SK-N-MC (cell line): ENCODE data around the gene CDH23.

Experiments used
- DNase-seq: peaks from one replicate; pipeline ENCODE4 v3.0.0-alpha.2; 2011; ENCODE audit warnings: low read depth, low spot score
- H3K27ac ChIP-seq: fragments of 200-600 bp; sonication (generic); 2 replicates; pipeline ENCODE4 v1.5.1; 2016; ENCODE audit warnings: mixed run types
- H3K36me3 ChIP-seq: fragments of 200-600 bp; sonication (generic); 2 replicates; pipeline ENCODE4 v1.6.1; 2017; ENCODE audit warnings: antibody characterized with exemption, low read length, mixed read lengths; ENCODE audit not compliant: insufficient read depth
- H3K4me3 ChIP-seq: fragments of 200-600 bp; sonication (generic); 2 replicates; pipeline ENCODE4 v1.5.1; 2016
- H3K9ac ChIP-seq: fragments of 200-600 bp; sonication (generic); 2 replicates; pipeline ENCODE4 v1.8.0; 2017; ENCODE audit warnings: mixed run types, mixed read lengths; ENCODE audit not compliant: insufficient read length
- H3K9me3 ChIP-seq: fragments of 200-600 bp; sonication (generic); 2 replicates; pipeline ENCODE4 v1.6.1; 2017; ENCODE audit warnings: low read depth, mild to moderate bottlenecking, antibody characterized with exemption, low read length, moderate library complexity, mixed read lengths
- EZH2 ChIP-seq: fragments of 200-600 bp; sonication (generic); IDR thresholded peaks from one replicate; pipeline ENCODE4 v1.6.1; 2017; ENCODE audit warnings: antibody characterized with exemption
- FOXP2 ChIP-seq: optimal IDR thresholded peaks from 2 replicates; pipeline ENCODE3; 2011; ENCODE audit warnings: mild to moderate bottlenecking, moderate library complexity; ENCODE audit not compliant: insufficient read depth; ENCODE audit errors: extremely low read length, control extremely low read depth
- POLR2AphosphoS5 ChIP-seq: IDR thresholded peaks from 2 replicates; pipeline ENCODE4 v1.6.1; 2012; ENCODE audit warnings: mild to moderate bottlenecking, low read depth, low read length, borderline replicate concordance

CDH23 gene

GRCh38 chr10:71600849-71601248 is 204.1 kb downstream of the CDH23 start:
- Histone ChIP-seq H3K4me3 (no peak overlapping the region), H3K9me3 (no peaks in the 10 kb centered on the region), H3K36me3 (no peaks in the 10 kb centered on the region), H3K27ac (no peak overlapping the region), H3K9ac (no peak overlapping the region)
- TF ChIP-seq POLR2AphosphoS5 (no peak), FOXP2 (no peak), EZH2 (no peak)
- no peak for DNase-seq

- no peaks in the 10 kb centered on the region for H3K9me3 ChIP-seq
- no peak for DNase-seq
- no peak overlapping the region for H3K4me3 ChIP-seq
- no peaks in the 10 kb centered on the region for H3K36me3 ChIP-seq
- H3K9ac ChIP-seq = no peak overlapping the region
- no peak for TF ChIP-seq POLR2AphosphoS5
- no peak for TF ChIP-seq EZH2
- TF ChIP-seq FOXP2 = no peak
- H3K27ac ChIP-seq = no peak overlapping the region
These were observed 204.6 kb downstream of the CDH23 start for GRCh38 chr10:71601273-71601672.

DNA sequence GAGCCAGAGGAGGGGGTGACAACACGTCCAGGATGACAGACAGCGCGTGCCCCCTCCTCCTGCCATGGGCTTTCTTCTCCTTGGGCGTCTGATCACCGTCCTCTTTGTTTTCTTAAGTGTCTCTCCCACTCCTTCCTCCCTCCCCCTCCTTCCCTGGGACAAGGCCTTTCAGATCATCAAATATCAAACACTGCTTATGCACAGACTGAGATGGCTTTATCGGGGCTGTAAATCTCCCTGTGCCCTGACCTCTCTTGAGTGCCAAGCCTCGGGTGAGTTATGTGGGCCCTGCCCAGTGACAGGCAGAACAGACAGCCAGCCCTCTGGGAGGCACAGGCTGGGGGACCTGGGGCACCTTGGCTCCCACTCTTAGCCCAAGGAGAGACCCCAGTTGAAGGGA is 206.4 kb downstream of the CDH23 start:
- TF ChIP-seq FOXP2 (no peak), EZH2 (no peak), POLR2AphosphoS5 (no peak)
- no peak for DNase-seq
- Histone ChIP-seq H3K4me3 (no peak overlapping the region), H3K36me3 (no peaks in the 10 kb centered on the region), H3K9ac (no peak overlapping the region), H3K27ac (no peak overlapping the region), H3K9me3 (no peaks in the 10 kb centered on the region)

DNA sequence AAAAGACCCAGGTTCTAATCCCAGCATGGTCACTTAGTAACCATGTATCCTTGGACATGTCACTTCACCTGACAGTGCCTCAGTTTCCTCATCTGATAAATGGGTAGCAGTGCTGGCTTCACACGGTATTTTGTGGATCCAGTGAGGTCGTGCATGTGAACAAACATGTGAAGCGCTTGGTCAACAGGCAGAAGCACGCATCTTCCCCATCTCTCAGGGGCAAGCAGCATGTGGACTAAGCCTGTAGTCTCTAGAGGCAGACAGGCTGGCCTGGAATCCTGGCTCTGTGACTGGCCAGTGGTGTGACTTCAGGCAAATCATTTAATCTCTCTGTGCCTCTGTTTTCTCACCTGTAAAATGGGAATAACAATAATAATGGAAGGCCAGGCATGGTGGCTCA is 207.0 kb downstream of the CDH23 start:
- Histone ChIP-seq H3K27ac (no peak overlapping the region), H3K36me3 (no peaks in the 10 kb centered on the region), H3K4me3 (no peak overlapping the region), H3K9ac (no peak overlapping the region), H3K9me3 (no peaks in the 10 kb centered on the region)
- no peak for TF ChIP-seq FOXP2
- no peak for TF ChIP-seq EZH2
- no peak for TF ChIP-seq POLR2AphosphoS5
- no peak for DNase-seq

DNA sequence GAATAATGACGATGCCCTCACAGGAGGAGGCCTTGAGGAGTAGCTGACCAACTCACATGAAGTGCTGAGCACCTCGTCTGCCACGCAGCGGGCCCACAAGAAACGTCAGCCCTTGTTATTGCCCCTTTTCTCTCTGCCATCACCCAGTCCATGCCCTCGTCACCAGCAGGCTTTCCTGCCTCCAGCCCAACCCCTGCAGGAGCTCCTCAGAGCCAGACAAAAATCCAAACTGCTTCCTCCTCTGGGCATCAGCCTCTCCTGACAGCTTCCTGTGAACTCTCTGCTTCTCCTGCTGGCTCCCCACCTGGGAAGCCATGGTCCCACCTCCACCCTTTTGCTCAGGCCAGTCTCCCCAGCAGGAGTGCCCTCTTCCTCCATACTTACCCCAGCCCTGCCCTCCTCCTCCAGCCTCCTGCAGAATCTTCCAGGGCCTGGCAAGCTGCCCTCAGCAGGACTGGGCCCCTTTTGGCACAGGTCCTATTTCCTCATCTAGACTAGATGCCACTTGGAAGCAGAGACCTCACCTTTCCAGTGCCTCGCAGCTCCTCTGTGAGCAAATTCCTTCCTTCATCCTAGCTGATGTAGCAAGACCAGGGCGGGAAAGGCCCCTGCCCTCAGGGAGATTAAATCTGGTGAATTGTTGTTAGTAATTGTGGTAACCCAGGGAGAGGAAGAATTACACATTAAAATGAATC is 207.8 kb downstream of the CDH23 start:
- no peak for DNase-seq
- H3K36me3 ChIP-seq = no peaks in the 10 kb centered on the region
- 0 out of 2 replicates have a peak overlapping the region, but pooled peaks have one; percentile 9 for H3K4me3 ChIP-seq
- TF ChIP-seq POLR2AphosphoS5 (no peak), EZH2 (no peak), FOXP2 (no peak)
- peak overlapping the region; percentile 26; the same call in 1 of the 2 replicates for H3K27ac ChIP-seq
- H3K9me3 ChIP-seq = no peaks in the 10 kb centered on the region
- H3K9ac ChIP-seq = no peak overlapping the region

GRCh38 chr10:71605263-71605962 is 208.7 kb downstream of the CDH23 start:
- no peak overlapping the region for H3K9ac ChIP-seq
- no peak for DNase-seq
- no peak overlapping the region for H3K27ac ChIP-seq
- no peak overlapping the region for H3K4me3 ChIP-seq
- no peaks in the 10 kb centered on the region for H3K9me3 ChIP-seq
- TF ChIP-seq EZH2 = no peak
- H3K36me3 ChIP-seq = no peaks in the 10 kb centered on the region

- Histone ChIP-seq H3K9me3 (no peaks in the 10 kb centered on the region), H3K36me3 (no peaks in the 10 kb centered on the region), H3K27ac (no peak overlapping the region), H3K9ac (no peak overlapping the region), H3K4me3 (no peak overlapping the region)
- no peak for DNase-seq
- TF ChIP-seq EZH2 = no peak
These were observed 209.7 kb downstream of the CDH23 start for GRCh38 chr10:71606257-71607081.

DNA sequence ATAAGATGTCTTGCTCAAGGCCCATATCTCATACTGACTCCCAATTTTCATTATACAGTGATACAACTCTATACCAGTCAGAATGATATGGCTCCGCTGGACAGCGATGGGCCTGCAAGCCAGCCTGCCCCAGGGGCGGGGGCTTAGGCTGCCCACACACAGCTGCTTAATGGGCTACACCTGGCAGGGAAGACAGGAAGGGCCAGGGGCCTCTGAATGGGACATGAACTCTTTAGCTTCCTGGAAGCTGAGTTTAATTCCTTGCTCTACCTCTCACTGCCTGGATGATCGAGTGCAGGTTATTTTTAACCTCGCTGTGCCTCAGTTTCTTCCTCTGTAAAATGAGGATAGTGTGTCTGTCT is 210.3 kb downstream of the CDH23 start:
- H3K9me3 ChIP-seq = no peaks in the 10 kb centered on the region
- no peak for TF ChIP-seq EZH2
- no peak for TF ChIP-seq FOXP2
- TF ChIP-seq POLR2AphosphoS5 = no peak
- DNase-seq = no peak
- no peak overlapping the region for H3K4me3 ChIP-seq
- H3K27ac ChIP-seq = no peak overlapping the region
- no peak overlapping the region for H3K9ac ChIP-seq
- no peaks in the 10 kb centered on the region for H3K36me3 ChIP-seq
